Natural killer cell (primary cell): Measurements from ENCODE around the gene SFMBT1. TPM values are rescaled to one million over a fixed set of nuclear protein-coding genes. Genes with fewer than 3 reads are reported as not detected.

ENCODE experiments used
- ATAC-seq, 3 donors: fragments of 150-1000 bp in 2 of 3; fragments of 200-7000 bp in 1 of 3; cut with Tn5 transposase; 1 replicate in 1 of 3; 2 replicates in 2 of 3; pipeline ENCODE4 v1.10.0; 2021; ENCODE audit warnings: mild to moderate bottlenecking in 2 of 3, moderate library complexity in 2 of 3
- DNase-seq, 2 donors: peaks; one replicate each; pipeline versions ENCODE4 v3.0.0 to v3.0.0-alpha.2; 2013 to 2021; ENCODE audit warnings: mixed read lengths in 1 of 2
- H3K27ac ChIP-seq: one replicate; pipeline ENCODE4 v1.5.1; 2013; ENCODE audit warnings: mild to moderate bottlenecking, low read length
- H3K27me3 ChIP-seq: one replicate; pipeline ENCODE4 v1.6.1; 2013; ENCODE audit warnings: low read length; ENCODE audit not compliant: control insufficient read depth, insufficient read depth
- H3K36me3 ChIP-seq: one replicate; pipeline ENCODE4 v1.6.1; 2013; ENCODE audit warnings: low read length; ENCODE audit not compliant: control insufficient read depth, insufficient read depth
- H3K4me1 ChIP-seq: one replicate; pipeline ENCODE4 v1.6.1; 2013; ENCODE audit warnings: low read length; ENCODE audit not compliant: control insufficient read depth, insufficient read depth
- H3K4me3 ChIP-seq: one replicate; pipeline ENCODE4 v1.5.1; 2013; ENCODE audit warnings: low read length
- H3K9me3 ChIP-seq: one replicate; pipeline ENCODE4 v1.6.1; 2013; ENCODE audit warnings: low read length; ENCODE audit not compliant: control insufficient read depth, insufficient read depth
- H3K27ac Mint-ChIP-seq, 2 donors: one replicate each; pipeline ENCODE4 v1.8.0; 2022; ENCODE audit warnings: mild to moderate bottlenecking in 2 of 2, mixed read lengths in 2 of 2, moderate library complexity in 1 of 2
- H3K27me3 Mint-ChIP-seq, 2 donors: one replicate each; pipeline ENCODE4 v1.8.0; 2022; ENCODE audit warnings: low read depth in 2 of 2, mixed read lengths in 2 of 2
- H3K36me3 Mint-ChIP-seq: one replicate; pipeline ENCODE4 v1.8.0; 2022; ENCODE audit warnings: mixed read lengths
- H3K4me1 Mint-ChIP-seq, 2 donors: one replicate each; pipeline ENCODE4 v1.8.0; 2022; ENCODE audit warnings: mixed read lengths in 2 of 2
- H3K4me3 Mint-ChIP-seq: one replicate; pipeline ENCODE4 v1.8.0; 2022; ENCODE audit warnings: mild to moderate bottlenecking, moderate library complexity, mixed read lengths
- H3K9me3 Mint-ChIP-seq, 2 donors: one replicate each; pipeline ENCODE4 v1.8.0; 2022; ENCODE audit warnings: mixed read lengths in 2 of 2
- CTCF ChIP-seq: fragments of 200-600 bp; IDR thresholded peaks from one replicate; pipeline ENCODE4 v1.8.0; 2022; ENCODE audit warnings: antibody characterized with exemption
- WGBS: methylation state at CpG from one replicate; pipeline ENCODE4 v1.1.7; 2013; ENCODE audit warnings: missing lambda C conversion rate; ENCODE audit not compliant: insufficient coverage; 5-methylcytosine and 5-hydroxymethylcytosine counted together
- intact Hi-C: fragments of 100-400 bp; cut with micrococcal nuclease; formaldehyde crosslinking; loops from one replicate; pipeline ENCODE4 v1.14.2; 2022
- total RNA-seq, 4 donors: library from RNA; stranded (reverse); fragments of 120-200 nt in 1 of 4; gene quantifications; one replicate each; pipeline versions ENCODE4 v1.2.3 to v1.2.4, GENCODE V29; 2013 to 2022

The SFMBT1 gene
- total RNA-seq, 3 donors from 2014 or later (not counting 1 experiment from before 2014, with no cell fraction given), result 20.2 to 22.3 (median 22.2) TPM

GRCh38 chr3:52897130-52898122 lies 148.4 kb downstream of the SFMBT1 start, which contains the start of gene STIMATE:
TSS of gene STIMATE (minus strand) at chr3:52897548. CDS start at chr3:52897450, 98 bp downstream.
- Mint-ChIP-seq H3K27ac (peak within 1 kb of the TSS; percentile 51 to 92), H3K4me3 (peak within 1 kb of the TSS; percentile 90), H3K36me3 (no peaks in the 10 kb centered on the region), H3K27me3 (no peaks in the 10 kb centered on the region), H3K4me1 (peaks cover 30 to 44% of the 10 kb centered on the region in 2 donors), H3K9me3 (no peaks in the 10 kb centered on the region)
- WGBS, result under 1% methylated on average over 84 of the region's 85 CpGs
- peak; percentile 78 to 94 for DNase-seq
- H3K27ac ChIP-seq, result peak within 1 kb of the TSS; percentile 46
- TF ChIP-seq CTCF, result no peak
- H3K4me1 ChIP-seq, result peaks cover 32% of the 10 kb centered on the region
- peak within 1 kb of the TSS; percentile 69 for H3K4me3 ChIP-seq
- intact Hi-C loops, result no loop called here
- peak; percentile 94 to 96 (median 96) for ATAC-seq
- no peaks in the 10 kb centered on the region for H3K27me3 ChIP-seq
- no peaks in the 10 kb centered on the region for H3K36me3 ChIP-seq
- no peaks in the 10 kb centered on the region for H3K9me3 ChIP-seq

- WGBS, result 13% methylated on average over 9 of the region's 9 CpGs
- Mint-ChIP-seq H3K4me1 (peaks cover 32 to 44% of the 10 kb centered on the region in 2 donors), H3K9me3 (no peaks in the 10 kb centered on the region)
These were observed 149.3 kb downstream of the SFMBT1 start for GRCh38 chr3:52896613-52897012.

GRCh38 chr3:52896151-52896550 lies 149.7 kb downstream of the SFMBT1 start:
- peak overlapping the region; percentile 51 to 92 for H3K27ac Mint-ChIP-seq
- DNase-seq (no peak), ATAC-seq (no peak)
- H3K4me3 Mint-ChIP-seq, result peak overlapping the region; percentile 90
- Histone ChIP-seq H3K4me3 (peak overlapping the region; percentile 69), H3K9me3 (no peaks in the 10 kb centered on the region), H3K27me3 (no peaks in the 10 kb centered on the region), H3K36me3 (no peaks in the 10 kb centered on the region), H3K4me1 (peaks cover 44% of the 10 kb centered on the region), H3K27ac (no peak overlapping the region)
- peaks cover 36 to 47% of the 10 kb centered on the region in 2 donors for H3K4me1 Mint-ChIP-seq
- intact Hi-C loops, result no loop called here
- H3K36me3 Mint-ChIP-seq, result no peaks in the 10 kb centered on the region
- H3K27me3 Mint-ChIP-seq, result no peaks in the 10 kb centered on the region
- H3K9me3 Mint-ChIP-seq, result no peaks in the 10 kb centered on the region
- WGBS, result no CpG with 5 or more reads among the region's 3 CpGs
- TF ChIP-seq CTCF, result no peak

More at GRCh38 chr3:52896613-52897012, 149.3 kb downstream of the SFMBT1 start:
- no peaks in the 10 kb centered on the region for H3K27me3 ChIP-seq
- no peaks in the 10 kb centered on the region for H3K36me3 ChIP-seq
- Mint-ChIP-seq H3K36me3 (no peaks in the 10 kb centered on the region), H3K4me3 (peak overlapping the region; percentile 90), H3K27me3 (no peaks in the 10 kb centered on the region), H3K27ac (peak overlapping the region; percentile 51 to 92)
- intact Hi-C loops, result no loop called here
- H3K4me1 ChIP-seq, result peaks cover 40% of the 10 kb centered on the region
- no peak for ATAC-seq
- DNase-seq, result peak in 1 of 2 donors; percentile 21
- no peaks in the 10 kb centered on the region for H3K9me3 ChIP-seq
- TF ChIP-seq CTCF, result no peak
- peak overlapping the region; percentile 69 for H3K4me3 ChIP-seq
- peak overlapping the region; percentile 8 for H3K27ac ChIP-seq
